ENCODE results near the gene KCNMB2. TPM values are rescaled to one million over a fixed set of nuclear protein-coding genes. Genes with fewer than 3 reads are reported as not detected.
A peak's percentile ranks its signal among the peaks of the same experiment; 100 is the strongest.
"Not testable (repeated sequence)": the region's sequence is repeated elsewhere in the genome, so short reads cannot be mapped to it uniquely, and the experiment has no call there.

The KCNMB2 gene
- total RNA-seq, 1 donor from 2014 or later, result 2.6 TPM

GRCh38 chr3:178823591-178824246 is 287.5 kb downstream of the KCNMB2 start:
- DNase-seq (no peak), ATAC-seq (ENCODE audit: poor library complexity) (peak; percentile 27)
- intact Hi-C loops (cut with DNase I), result no loop called here

DNA sequence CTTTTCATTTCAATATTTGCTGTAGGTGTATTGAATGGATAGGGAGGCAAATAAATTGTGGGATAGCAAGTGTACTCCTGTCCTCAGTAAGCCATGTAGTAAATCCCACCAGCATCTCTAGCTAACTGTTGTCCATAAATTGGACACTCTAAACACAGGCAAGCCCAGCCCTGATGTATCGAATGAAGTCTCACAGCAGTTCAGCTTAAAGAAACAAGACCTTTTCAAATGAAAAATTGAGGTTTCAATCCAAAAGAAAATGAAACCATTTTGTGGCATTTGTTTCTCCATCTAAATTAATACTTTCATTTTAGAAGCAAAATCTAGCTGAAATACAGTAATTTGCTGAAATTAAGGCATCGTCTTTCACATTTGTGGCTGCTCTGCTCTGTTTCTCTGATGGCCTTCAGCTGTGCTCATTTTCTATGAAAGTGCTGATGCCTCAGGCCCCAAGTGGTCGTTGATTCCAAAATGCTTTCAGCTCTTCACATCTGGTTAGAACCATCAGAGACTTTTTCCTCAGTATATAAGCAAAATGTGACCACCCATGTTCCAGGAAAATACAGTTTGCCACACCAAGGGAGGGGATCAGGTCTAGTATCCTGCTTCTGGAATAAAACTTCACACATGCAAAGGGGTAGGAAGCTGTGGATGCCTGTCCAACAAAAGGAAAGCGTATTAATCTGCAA is 290.3 kb downstream of the KCNMB2 start:
- ATAC-seq (ENCODE audit: poor library complexity) (no peak), DNase-seq (no peak)
- intact Hi-C loops (cut with DNase I), result no loop called here

DNA sequence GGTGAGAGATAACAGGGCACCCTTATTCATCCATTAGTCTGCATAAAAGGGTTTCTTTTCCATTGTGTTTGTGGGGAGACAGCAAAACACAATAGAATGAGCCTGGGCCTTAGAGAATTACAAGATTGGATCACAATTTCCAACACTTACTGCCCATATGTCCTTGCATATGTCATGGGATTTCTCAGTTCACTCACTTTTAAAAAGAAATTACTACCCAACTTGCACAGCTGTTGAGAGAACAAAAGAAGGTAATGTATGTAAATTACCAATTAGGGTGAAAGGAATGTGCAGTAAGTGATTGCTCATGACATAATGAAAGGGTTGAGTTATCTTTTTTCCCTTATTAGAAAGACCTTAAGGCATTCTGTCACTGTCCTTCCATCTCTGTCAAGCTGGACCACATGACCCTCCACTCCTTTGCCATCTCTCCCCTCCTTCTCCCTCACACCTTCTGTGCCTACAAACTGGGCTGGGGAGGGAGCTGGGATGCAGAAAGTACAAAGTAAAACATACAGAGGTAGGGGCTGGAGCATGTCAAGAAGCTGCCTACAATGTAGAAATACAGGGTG is 291.1 kb downstream of the KCNMB2 start:
- ATAC-seq (ENCODE audit: poor library complexity) (no peak), DNase-seq (no peak)
- intact Hi-C loops (cut with DNase I), result no loop called here

DNA sequence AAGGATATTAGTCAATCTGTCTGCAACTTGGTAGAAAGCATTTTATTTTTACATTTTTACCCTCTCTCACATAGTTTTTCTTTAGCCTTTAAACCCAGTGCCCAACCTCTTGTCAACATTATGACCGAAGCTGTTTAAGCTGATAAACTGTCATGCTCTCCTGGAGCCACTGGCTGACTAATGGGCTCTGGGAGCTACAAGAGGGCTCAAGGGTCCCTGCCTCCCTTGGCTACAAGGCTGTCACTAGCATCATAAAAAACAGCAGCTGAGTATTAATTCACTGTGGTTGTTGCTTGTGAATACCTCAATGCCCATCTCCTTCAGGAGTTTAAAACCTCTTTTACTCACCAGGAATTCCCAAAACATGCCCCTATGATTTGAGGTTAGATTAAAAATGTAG is 297.5 kb downstream of the KCNMB2 start:
- DNase-seq, result no peak
- intact Hi-C loops (cut with DNase I), result no loop called here
- no peak for ATAC-seq (ENCODE audit: poor library complexity)

- DNase-seq (no peak), ATAC-seq (ENCODE audit: poor library complexity) (no peak)
- intact Hi-C loops (cut with DNase I), result no loop called here
These were observed 298.8 kb downstream of the KCNMB2 start for GRCh38 chr3:178835033-178835432.

DNA sequence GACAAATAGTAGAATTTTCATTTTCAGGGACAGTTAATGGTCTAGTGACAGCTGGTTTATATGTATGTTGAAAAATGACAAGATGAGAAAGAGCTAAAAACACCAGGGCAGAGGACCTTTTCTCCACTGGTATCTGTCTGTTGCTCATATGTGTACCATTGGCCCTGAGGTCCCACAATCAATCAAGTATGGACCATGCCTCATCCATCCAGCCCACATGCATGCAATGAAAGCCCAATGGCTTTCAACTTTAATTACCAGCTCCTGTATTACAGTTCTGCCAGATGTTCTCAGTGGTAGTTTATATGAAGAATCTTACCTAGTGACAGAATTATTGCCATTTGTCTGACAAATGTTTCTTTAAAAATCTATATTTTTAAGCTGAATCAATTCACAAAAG is 301.3 kb downstream of the KCNMB2 start:
- no peak for DNase-seq
- intact Hi-C loops (cut with DNase I), result no loop called here
- no peak for ATAC-seq (ENCODE audit: poor library complexity)

GRCh38 chr3:178840586-178840985 is 304.4 kb downstream of the KCNMB2 start:
- intact Hi-C loops (cut with DNase I), result no loop called here
- ATAC-seq (ENCODE audit: poor library complexity), result no peak
- DNase-seq, result no peak

GRCh38 chr3:178841011-178841410 is 304.8 kb downstream of the KCNMB2 start:
- DNase-seq, result no peak
- intact Hi-C loops (cut with DNase I), result no loop called here
- no peak for ATAC-seq (ENCODE audit: poor library complexity)

- DNase-seq (no peak), ATAC-seq (ENCODE audit: poor library complexity) (no peak)
- intact Hi-C loops (cut with DNase I), result no loop called here
These were observed 308.7 kb downstream of the KCNMB2 start for GRCh38 chr3:178844916-178845315.

- no peak for DNase-seq
- intact Hi-C loops (cut with DNase I), result no loop called here
- ATAC-seq (ENCODE audit: poor library complexity), result no peak
These were observed 309.3 kb downstream of the KCNMB2 start for GRCh38 chr3:178845420-178846118.

GRCh38 chr3:178847190-178847589 is 311.0 kb downstream of the KCNMB2 start:
- DNase-seq (no peak), ATAC-seq (ENCODE audit: poor library complexity) (peak; percentile 93)
- intact Hi-C loops (cut with DNase I), result no loop called here

GRCh38 chr3:178849199-178849910 is 313.1 kb downstream of the KCNMB2 start:
- ATAC-seq (ENCODE audit: poor library complexity), result peak; percentile 41
- DNase-seq, result no peak
- intact Hi-C loops (cut with DNase I), result no loop called here

- no peak for ATAC-seq (ENCODE audit: poor library complexity)
- intact Hi-C loops (cut with DNase I), result no loop called here
- no peak for DNase-seq
These were observed 314.4 kb downstream of the KCNMB2 start for GRCh38 chr3:178850450-178851190.

- ATAC-seq (ENCODE audit: poor library complexity) (no peak), DNase-seq (no peak)
- intact Hi-C loops (cut with DNase I), result no loop called here
These were observed 315.3 kb downstream of the KCNMB2 start for GRCh38 chr3:178851564-178851963.

GRCh38 chr3:178856804-178857203 is 320.6 kb downstream of the KCNMB2 start:
- intact Hi-C loops (cut with DNase I), result no loop called here
- DNase-seq (no peak), ATAC-seq (ENCODE audit: poor library complexity) (no peak)

DNA sequence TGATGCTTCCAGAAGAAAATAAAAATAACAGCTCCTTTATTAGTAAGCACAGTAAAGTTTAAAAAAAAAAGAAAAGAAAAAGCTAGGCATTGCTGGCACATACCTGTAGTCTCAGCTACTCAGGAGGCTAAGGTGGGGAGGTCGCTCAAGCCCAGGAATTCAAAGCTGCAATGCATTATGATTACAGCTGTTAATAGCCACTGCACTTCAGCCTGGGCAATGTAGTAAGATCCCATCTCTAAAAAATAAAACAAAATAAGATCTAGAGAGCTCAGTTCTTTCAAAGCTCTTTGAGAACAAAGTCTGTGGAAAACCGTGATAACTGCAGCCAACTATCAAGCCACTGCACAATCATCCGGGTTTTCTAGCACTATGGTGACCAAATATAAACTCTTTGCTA is 323.1 kb downstream of the KCNMB2 start:
- DNase-seq (no peak), ATAC-seq (ENCODE audit: poor library complexity) (no peak)
- intact Hi-C loops (cut with DNase I), result no loop called here

- DNase-seq; ATAC-seq (ENCODE audit: poor library complexity); intact Hi-C loops (cut with DNase I): not testable (repeated sequence)
These were observed 323.7 kb downstream of the KCNMB2 start for GRCh38 chr3:178859900-178860436.

DNA sequence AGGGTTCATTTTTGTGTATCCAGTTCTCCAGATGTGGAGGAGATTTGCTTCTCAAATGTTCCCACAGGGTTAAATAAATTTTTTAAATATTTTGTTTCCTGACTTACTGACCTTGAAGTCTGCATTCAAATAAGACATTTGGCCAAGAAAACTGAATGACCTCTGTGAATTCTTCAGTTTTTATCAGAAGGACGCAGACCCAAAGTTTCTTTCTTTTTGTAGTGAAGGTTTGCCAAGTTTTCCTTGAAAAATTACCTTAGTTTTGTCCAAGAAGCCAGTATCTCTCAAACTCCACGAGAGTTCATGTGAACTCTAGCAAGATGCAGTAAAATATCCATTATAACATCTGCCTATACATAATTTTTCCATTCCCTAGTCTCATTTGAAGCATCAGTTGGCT is 332.4 kb downstream of the KCNMB2 start:
- no peak for ATAC-seq (ENCODE audit: poor library complexity)
- no peak for DNase-seq
- intact Hi-C loops (cut with DNase I), result no loop called here

Measured in Right ventricle myocardium superior (tissue), 1 donor.